Left lobe of liver (tissue), 2 donors: ENCODE results near the gene ZNF599. TPM values are rescaled to one million over a fixed set of nuclear protein-coding genes. Genes with fewer than 3 reads are reported as not detected.
"Not testable (repeated sequence)": the region's sequence is repeated elsewhere in the genome, so short reads cannot be mapped to it uniquely, and the experiment has no call there.

ENCODE experiments used
- ATAC-seq: fragments of 200-7000 bp; cut with Tn5 transposase; one replicate; pipeline ENCODE4 v1.9.1; 2020; ENCODE audit warnings: mild to moderate bottlenecking, moderate library complexity
- DNase-seq: peaks from one replicate; pipeline ENCODE4 v3.0.0-alpha.2; 2020; ENCODE audit warnings: low spot score
- total RNA-seq: library from RNA; stranded (reverse); gene quantifications from one replicate; pipeline ENCODE4 v1.2.1, GENCODE V29; 2021
- donor health status: DM: no; HTN: no; CAD: no; lungs with moderate emphysema.
- donor health status: DM: no; HTN: yes; CAD: no.

Gene ZNF599
- 2.6 TPM for total RNA-seq

GRCh38 chr19:34772697-34773554 lies at the start of gene ZNF599:
TSS of gene ZNF599 (minus strand) at chr19:34773215. CDS start at chr19:34772841, 374 bp downstream.
- peak; percentile 99 for ATAC-seq
- DNase-seq = peak; percentile 94

DNA sequence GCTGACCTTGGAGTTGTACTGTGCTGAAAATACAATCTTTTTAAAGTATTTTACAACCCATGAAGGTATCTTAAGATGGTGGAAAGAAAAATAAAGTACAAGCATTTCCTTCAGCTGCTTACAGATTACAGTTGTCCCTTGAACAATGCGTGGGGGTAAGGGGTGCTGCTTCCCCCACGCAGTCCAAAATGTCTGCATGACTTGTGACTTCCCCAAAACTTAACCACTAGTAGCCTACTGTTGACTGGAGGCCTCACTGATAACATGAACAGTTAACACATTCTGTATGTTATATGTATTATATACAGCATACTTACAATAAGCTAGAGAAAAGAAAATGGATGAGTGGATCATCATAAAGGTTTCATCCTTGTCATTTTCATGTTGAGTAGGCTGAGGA lies 45.3 kb upstream of the ZNF599 start:
- ATAC-seq = no peak
- no peak for DNase-seq

GRCh38 chr19:34816708-34817107 lies 43.7 kb upstream of the ZNF599 start:
- ATAC-seq (no peak), DNase-seq (no peak)

DNA sequence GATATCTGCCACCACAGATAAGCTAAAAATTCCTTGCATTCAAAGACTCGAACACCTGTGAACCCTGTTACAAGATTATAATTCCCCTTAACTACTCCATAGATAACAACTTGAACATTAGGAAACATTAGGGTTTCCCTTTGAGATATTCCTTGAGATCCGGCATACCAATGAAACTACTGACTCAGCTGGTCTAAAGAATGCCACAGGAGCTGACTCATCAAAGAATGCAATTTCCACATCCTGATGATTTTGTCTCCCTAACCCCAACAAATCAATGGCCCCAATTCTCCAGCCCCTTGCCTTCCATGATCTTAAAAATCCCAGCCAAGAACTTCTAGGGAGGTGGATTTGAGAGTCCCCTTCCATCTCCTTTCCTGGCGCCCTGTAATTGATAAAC lies 35.6 kb upstream of the ZNF599 start:
- ATAC-seq = no peak
- no peak for DNase-seq

DNA sequence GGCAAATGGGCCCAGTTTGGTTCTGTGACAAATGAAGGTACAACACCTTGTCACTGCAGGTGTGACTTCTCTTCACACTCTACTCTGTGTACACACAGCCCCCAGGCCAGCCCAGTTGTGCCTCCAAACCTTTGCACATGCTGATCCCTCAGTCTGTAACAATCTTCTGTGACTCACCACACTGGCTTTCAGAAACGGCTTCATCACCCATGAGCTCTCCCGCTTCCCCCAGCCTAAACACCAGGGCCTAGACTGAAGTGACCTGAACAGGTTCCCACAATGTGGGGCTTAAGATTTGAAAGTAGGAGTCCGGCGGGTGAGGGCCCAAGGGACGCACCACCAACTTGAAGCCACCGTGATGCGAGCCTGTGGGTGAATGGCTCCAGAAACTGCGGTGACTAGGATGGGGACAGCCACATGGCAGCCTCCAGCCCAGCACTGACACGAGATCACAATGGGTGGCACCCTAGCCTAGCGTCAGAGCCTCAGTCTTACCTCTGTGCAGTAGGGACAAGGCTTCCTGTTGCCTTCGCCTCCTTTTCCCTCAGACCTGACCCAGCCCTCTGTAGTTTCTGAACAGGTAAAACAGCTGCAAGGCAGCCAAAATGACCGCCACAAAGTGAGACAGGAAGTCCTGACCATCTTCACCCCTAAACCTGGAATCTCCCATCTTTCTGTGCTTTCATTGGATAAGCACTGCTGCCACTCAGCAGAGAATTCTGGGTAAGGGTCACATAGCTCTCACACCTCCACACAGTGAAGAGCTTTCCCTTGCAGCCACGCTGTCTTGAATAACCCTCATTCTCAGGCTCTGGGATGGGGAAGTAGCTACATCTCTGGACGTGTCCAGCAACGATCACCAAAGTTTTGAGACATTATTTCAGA lies 34.2 kb upstream of the ZNF599 start:
- ATAC-seq (no peak), DNase-seq (no peak)

DNA sequence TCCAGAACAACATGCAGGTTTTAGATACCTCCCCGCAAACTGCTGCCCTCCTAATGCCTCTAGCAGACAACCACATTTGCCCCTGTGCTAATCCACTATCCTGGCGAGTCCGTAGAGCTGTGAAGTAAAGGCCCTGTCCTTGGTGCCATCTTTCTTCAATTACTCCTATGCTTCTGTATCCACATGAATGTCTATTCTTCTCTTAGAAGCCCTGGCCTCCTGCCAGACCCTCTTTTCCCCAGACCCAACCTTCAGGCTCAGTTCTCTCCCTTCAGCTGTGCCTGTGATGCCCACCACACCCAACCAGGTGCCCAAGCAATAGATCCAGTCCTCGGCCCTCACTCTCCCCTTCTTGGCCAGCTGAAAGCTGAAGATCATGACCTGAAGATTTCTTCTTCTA lies 31.1 kb upstream of the ZNF599 start:
- no peak for DNase-seq
- no peak for ATAC-seq

DNA sequence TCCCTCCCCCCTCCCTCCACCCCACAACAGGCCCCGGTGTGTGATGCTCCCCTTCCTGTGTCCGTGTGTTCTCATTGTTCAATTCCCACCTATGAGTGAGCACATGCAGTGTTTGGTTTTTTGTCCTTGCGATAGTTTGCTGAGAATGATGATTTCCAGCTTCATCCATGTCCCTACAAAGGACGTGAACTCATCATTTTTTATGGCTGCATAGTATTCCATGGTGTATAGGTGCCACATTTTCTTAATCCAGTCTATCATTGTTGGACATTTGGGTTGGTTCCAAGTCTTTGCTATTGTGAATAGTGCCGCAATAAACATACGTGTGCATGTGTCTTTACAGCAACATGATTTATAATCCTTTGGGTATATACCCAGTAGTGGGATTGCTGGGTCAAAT lies 23.9 kb upstream of the ZNF599 start:
- not testable (repeated sequence) for DNase-seq

DNA sequence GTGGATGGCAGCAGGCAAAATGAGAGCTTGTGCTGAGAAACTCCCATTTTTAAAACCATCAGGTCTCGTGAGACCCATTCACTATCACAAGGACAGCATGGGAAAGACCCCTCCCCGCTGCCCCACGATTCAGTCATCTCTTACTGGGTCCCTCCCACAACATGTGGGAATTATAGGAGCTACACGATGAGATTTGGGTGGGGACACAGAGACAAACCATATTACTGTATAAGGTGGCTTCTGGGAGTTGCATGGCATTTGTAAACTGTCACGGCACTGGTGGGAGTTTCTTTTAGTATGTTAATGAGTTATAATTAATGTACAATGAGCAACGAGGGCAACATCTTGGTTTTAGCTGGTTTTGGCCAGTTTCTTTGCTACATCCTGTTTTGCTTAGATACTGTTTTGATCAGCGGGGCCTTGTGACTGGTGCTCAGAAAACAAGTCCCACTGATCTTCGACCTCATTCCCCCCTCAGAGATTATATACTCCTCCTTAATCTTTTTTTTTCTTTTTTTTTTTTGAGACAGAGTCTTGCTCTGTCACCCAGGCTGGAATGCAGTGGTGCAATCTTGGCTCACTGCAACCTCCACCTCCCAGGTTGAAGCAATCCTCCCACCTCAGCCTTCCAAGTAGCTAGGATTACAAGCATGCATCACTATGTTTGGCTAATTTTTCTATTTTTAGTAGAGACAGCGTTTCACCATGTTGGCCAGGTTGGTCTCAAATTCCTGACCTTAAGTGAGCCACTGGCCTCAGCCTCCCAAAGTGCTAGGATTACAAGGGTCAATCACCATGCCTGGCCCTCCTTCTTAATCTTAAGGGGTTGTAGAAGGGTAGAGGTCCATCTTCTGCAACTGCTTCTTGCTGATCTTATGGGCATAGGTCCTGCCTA lies 21.3 kb upstream of the ZNF599 start:
- DNase-seq (no peak), ATAC-seq (no peak)

More for the DNA sequence above, 23.9 kb upstream of the ZNF599 start:
- not testable (repeated sequence) for ATAC-seq

GRCh38 chr19:34793565-34793964 lies 20.6 kb upstream of the ZNF599 start:
- ATAC-seq (no peak), DNase-seq (no peak)

GRCh38 chr19:34788074-34788473 lies 15.1 kb upstream of the ZNF599 start:
- DNase-seq = no peak
- ATAC-seq = no peak

DNA sequence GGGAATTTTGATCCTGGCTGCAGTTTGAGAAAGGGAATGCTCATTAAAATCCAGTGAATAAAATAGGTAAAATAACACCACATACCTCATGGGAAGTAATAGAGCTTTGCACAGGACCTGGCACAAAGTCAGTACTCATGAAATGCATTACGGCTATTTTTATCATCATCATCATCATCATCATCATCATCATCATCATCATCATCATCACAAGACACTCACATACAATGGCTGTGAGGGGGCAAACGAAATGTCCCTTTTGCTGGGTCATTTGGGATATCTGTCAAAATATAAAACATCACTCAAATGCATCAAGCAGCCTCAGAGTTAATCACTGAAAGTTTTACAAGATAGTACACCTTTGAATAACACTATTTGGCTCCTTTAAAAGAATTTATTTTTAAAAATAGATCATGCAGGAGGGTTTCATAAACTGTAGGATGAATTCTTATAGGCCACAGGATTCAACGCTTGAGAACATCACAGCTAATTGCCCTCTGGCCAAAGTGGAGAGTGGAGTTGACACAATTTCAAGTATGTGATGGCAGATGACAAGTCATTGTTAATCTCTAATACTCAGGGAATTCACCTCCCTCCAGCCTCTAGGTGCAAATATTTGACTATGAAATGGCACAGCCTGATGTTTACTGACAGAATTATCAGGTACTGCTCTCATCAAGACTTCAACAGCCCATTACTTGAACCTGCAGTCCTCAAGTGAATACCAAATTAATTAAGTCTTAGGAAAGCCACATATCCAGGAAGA lies 14.2 kb upstream of the ZNF599 start:
- ATAC-seq = no peak
- no peak for DNase-seq

- no peak for DNase-seq
- no peak for ATAC-seq
These were observed 13.2 kb upstream of the ZNF599 start for GRCh38 chr19:34786236-34786635.

DNA sequence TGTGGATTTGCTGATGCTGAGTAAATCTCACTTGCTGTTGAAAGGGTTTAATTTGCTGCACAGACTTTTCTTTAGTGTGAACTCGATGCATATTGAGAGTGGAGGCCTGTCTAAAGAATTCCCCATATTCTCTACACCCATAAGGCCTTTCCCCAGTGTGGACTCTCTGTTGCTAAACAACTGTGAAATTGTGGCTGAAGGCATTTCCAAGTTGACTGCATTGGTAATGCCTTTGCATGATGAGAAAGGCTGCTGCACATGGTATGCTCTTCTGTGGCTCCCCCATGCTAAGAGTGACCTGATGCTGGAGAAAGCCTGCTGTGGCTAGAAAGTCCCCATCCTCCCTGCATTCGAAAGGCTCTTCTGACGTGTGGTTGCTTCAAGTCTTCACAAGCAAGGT lies 6.6 kb upstream of the ZNF599 start:
- ATAC-seq = no peak
- DNase-seq = no peak

DNA sequence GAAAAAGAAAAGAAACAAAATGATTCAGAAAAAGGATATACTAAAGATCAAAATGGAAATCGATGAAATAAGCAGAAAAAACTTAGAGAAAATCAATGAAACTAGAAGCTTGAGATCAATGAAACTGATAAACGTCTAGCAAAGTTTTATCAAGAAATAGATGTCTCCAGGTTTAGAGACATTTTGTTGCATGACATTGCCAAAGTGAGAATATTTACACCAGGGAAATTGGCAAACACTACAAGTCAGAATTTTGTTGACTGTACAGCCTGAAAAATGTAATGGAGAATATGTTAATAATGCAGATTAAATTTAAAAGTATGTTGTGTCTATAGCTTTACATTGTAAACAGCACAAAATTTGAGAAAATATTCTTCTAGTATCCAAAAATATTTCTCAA lies 5.3 kb upstream of the ZNF599 start:
- DNase-seq (no peak), ATAC-seq (no peak)

DNA sequence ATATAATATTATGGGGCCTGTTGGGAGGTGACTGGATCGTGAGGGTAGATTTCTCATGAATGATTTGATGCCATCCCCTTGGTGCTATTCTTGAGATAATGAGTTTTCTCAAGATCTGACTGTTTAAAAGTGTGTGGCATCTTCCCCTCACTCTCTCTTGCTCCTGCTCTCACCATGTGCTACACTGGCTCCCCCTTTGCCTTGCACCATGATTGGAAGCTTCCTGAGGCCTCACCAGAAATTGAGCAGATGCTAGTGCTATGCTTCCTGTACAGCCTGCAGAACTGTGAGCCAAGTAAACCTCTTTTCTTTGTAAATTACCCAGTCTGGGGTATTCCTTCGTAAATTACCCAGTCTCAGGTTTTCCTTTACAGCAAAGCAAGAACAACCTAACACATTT lies 1.8 kb upstream of the ZNF599 start:
- DNase-seq = no peak
- ATAC-seq = no peak

DNA sequence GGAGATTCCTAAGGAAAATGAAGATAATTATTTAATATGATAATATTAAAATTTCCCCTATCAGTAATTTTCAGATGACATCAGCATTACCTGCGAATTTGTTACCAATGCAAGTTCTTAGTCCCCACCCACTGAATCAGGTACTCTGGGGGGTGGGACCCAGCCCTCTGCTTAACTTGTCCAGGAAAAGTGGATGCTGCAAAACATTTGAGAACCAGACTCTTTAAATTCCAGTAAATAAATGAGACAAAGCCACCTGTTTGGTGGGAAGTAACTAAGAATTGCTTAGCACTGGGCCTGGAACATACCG lies 495 bp upstream of the ZNF599 start:
- DNase-seq = no peak
- ATAC-seq = no peak

GRCh38 chr19:34767951-34768350 lies 5.1 kb downstream of the ZNF599 start:
- no peak for DNase-seq
- ATAC-seq = no peak

GRCh38 chr19:34766386-34766785 lies 6.6 kb downstream of the ZNF599 start:
- ATAC-seq (no peak), DNase-seq (no peak)

GRCh38 chr19:34759218-34759917 lies 13.6 kb downstream of the ZNF599 start:
- ATAC-seq (no peak), DNase-seq (no peak)

- DNase-seq = no peak
- no peak for ATAC-seq
These were observed 15.6 kb downstream of the ZNF599 start for GRCh38 chr19:34757441-34757840.
